GM12891 (cell line): Measurements from ENCODE around the gene HIF3A.

Experiments
- POLR2A ChIP-seq: IDR thresholded peaks from 2 replicates; pipeline ENCODE4 v1.6.1; 2011; ENCODE audit warnings: low read depth, low read length, control low read depth
- TAF1 ChIP-seq: IDR thresholded peaks from 2 replicates; pipeline ENCODE4 v1.6.1; 2011; ENCODE audit warnings: low read depth, low read length, control low read depth

GRCh38 chr19:46265217-46265828 is 31.5 kb upstream of the HIF3A start:
- TF ChIP-seq POLR2A: no peak
- no peak for TF ChIP-seq TAF1
